Mesendoderm (in vitro differentiated cells): Measurements from ENCODE around the gene SRGN.

Source experiments
- DNase-seq: peaks from one replicate; pipeline ENCODE4 v3.0.0; 2013
- H2AK5ac ChIP-seq: 2 replicates; pipeline ENCODE4 v1.6.1; 2013; ENCODE audit warnings: low read length, inconsistent platforms
- H2BK120ac ChIP-seq: 2 replicates; pipeline ENCODE4 v1.6.1; 2013; ENCODE audit warnings: low read depth, mild to moderate bottlenecking, low read length, moderate library complexity, mixed read lengths
- H2BK15ac ChIP-seq: replicated peaks from 2 replicates; pipeline ENCODE4 v1.6.1; 2013; ENCODE audit warnings: low read depth, mild to moderate bottlenecking, moderate library complexity
- H2BK5ac ChIP-seq: 2 replicates; pipeline ENCODE4 v1.6.1; 2013; ENCODE audit warnings: low read length, inconsistent platforms
- H3K18ac ChIP-seq: 2 replicates; pipeline ENCODE4 v1.6.1; 2013; ENCODE audit warnings: mild to moderate bottlenecking, low read length, mixed read lengths
- H3K23ac ChIP-seq: one replicate; pipeline ENCODE4 v1.6.1; 2013; ENCODE audit warnings: low read length
- H3K27ac ChIP-seq: 2 replicates; pipeline ENCODE4 v1.5.1; 2013; ENCODE audit warnings: low read depth, mild to moderate bottlenecking, inconsistent platforms, low read length, moderate library complexity
- H3K27me3 ChIP-seq: 2 replicates; pipeline ENCODE4 v1.6.1; 2013; ENCODE audit warnings: low read length, control low read depth, mild to moderate bottlenecking, inconsistent platforms; ENCODE audit not compliant: insufficient read depth, poor library complexity
- H3K36me3 ChIP-seq: 2 replicates; pipeline ENCODE4 v1.6.1; 2013; ENCODE audit warnings: low read length, inconsistent platforms; ENCODE audit not compliant: control insufficient read depth, insufficient read depth
- H3K4ac ChIP-seq: one replicate; pipeline ENCODE4 v1.6.1; 2013; ENCODE audit warnings: low read depth, mild to moderate bottlenecking, low read length, moderate library complexity
- H3K4me1 ChIP-seq: 2 replicates; pipeline ENCODE4 v1.6.1; 2013; ENCODE audit warnings: low read depth, low read length, inconsistent platforms; ENCODE audit not compliant: control insufficient read depth
- H3K4me2 ChIP-seq: 2 replicates; pipeline ENCODE4 v1.6.1; 2013; ENCODE audit warnings: low read length
- H3K4me3 ChIP-seq: 2 replicates; pipeline ENCODE4 v1.5.1; 2013; ENCODE audit warnings: mild to moderate bottlenecking, low read length
- H3K56ac ChIP-seq: one replicate; pipeline ENCODE4 v1.6.1; 2013; ENCODE audit warnings: low read length
- H3K79me1 ChIP-seq: 2 replicates; pipeline ENCODE4 v1.6.1; 2013; ENCODE audit warnings: low read length, inconsistent platforms
- H3K79me2 ChIP-seq: 2 replicates; pipeline ENCODE4 v1.6.1; 2013; ENCODE audit warnings: mild to moderate bottlenecking, low read length; ENCODE audit not compliant: control insufficient read depth, insufficient read depth
- H3K9ac ChIP-seq: 2 replicates; pipeline ENCODE4 v1.6.1; 2013; ENCODE audit warnings: low read length, inconsistent platforms
- H4K5ac ChIP-seq: one replicate; pipeline ENCODE4 v1.6.1; 2013; ENCODE audit warnings: low read length
- H4K8ac ChIP-seq: one replicate; pipeline ENCODE4 v1.6.1; 2013; ENCODE audit warnings: low read depth, mild to moderate bottlenecking, control low read depth, low read length, moderate library complexity
- WGBS: extraction: QIAGEN DNeasy Blood & Tissue Kit; methylation state at CpG from one replicate; pipeline ENCODE4 v1.1.7; 2013; ENCODE audit warnings: low lambda C conversion rate, missing lambda C conversion rate; ENCODE audit not compliant: insufficient coverage; ENCODE audit errors: extremely low coverage; 5-methylcytosine and 5-hydroxymethylcytosine counted together

Gene SRGN

DNA sequence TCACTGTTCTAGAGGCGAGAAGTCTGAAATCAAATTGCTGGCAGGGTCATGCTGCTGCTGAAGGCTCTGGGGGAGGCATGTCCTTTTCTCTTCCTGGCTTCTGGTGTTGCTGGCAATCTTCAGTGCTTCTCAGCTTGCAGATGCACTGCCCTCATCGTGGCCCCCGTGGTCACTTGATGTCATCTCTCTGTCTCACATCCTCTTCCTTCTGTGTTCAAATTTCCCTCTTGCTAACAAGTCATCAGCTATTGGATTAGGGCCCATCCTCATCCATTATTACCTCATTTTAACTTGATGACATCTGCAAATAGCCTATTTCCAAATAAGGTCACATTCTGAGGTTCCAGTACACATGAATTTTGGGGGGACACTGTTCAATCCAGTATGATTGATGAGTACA lies 36.6 kb upstream of the SRGN start:
- no peak for DNase-seq
- Histone ChIP-seq H3K27ac (no peak overlapping the region), H3K9ac (no peak overlapping the region), H2AK5ac (no peak overlapping the region), H3K4me1 (no peaks in the 10 kb centered on the region), H3K27me3 (no peaks in the 10 kb centered on the region), H2BK120ac (no peak overlapping the region), H4K5ac (no peak overlapping the region), H3K56ac (peak overlapping the region; percentile 25), H2BK5ac (no peak overlapping the region), H3K23ac (no peak overlapping the region), H3K18ac (no peak overlapping the region), H4K8ac (no peak overlapping the region), H2BK15ac (no peak overlapping the region), H3K4me2 (no peak overlapping the region), H3K4me3 (no peak overlapping the region), H3K36me3 (no peaks in the 10 kb centered on the region), H3K79me2 (no peaks in the 10 kb centered on the region), H3K4ac (no peak overlapping the region), H3K79me1 (no peaks in the 10 kb centered on the region)
- WGBS = no CpG with 5 or more reads among the region's 3 CpGs

DNA sequence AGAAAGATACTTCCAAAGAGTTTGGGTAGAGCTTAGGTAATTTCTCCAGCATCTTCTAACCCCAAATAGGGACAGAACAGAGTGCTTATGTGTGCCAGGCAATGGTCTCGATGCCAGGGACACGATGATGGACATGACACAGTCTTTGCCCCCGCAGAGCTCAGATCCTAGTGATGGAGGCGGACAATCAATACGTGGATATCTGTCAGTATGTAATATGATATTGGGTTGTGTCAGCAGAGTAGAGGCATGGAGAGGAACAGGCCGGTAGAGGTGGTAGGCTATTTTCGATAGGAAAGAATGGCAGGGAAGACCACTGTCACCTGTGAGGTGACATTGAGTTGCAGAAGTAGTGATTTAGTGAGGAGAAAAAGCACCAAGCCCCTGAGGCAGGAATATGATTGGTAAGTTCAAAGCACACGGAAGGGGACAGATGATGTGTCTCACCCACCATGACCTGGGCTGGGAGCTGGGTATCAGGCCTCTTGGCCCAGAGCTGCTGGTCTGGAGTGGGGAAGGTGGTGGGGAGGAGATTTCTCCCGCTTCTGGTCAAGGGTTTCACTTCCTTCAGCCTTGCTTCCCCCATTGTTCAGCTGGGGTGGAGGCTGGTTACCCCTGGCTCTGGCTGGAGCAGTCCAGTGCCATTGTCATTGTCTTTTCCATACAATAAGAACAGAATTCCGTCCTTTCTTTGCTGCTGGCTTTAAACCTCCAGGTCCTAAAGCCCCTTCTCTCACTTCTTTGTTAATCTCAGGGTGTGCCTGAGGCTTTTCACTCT lies 36.0 kb upstream of the SRGN start:
- H3K4me1 ChIP-seq = no peaks in the 10 kb centered on the region
- WGBS = no CpG with 5 or more reads among the region's 10 CpGs
- no peak overlapping the region for H3K9ac ChIP-seq
- no peaks in the 10 kb centered on the region for H3K79me1 ChIP-seq
- no peak overlapping the region for H3K23ac ChIP-seq
- no peaks in the 10 kb centered on the region for H3K79me2 ChIP-seq
- H2AK5ac ChIP-seq = no peak overlapping the region
- no peaks in the 10 kb centered on the region for H3K36me3 ChIP-seq
- H3K27ac ChIP-seq = no peak overlapping the region
- H2BK15ac ChIP-seq = no peak overlapping the region
- no peak overlapping the region for H3K4me2 ChIP-seq
- H3K4ac ChIP-seq = no peak overlapping the region
- H3K27me3 ChIP-seq = no peaks in the 10 kb centered on the region
- no peak overlapping the region for H4K5ac ChIP-seq
- no peak for DNase-seq
- H3K18ac ChIP-seq = no peak overlapping the region
- no peak overlapping the region for H4K8ac ChIP-seq
- no peak overlapping the region for H3K4me3 ChIP-seq
- no peak overlapping the region for H2BK120ac ChIP-seq
- peak overlapping the region; percentile 15 for H3K56ac ChIP-seq
- H2BK5ac ChIP-seq = no peak overlapping the region

DNA sequence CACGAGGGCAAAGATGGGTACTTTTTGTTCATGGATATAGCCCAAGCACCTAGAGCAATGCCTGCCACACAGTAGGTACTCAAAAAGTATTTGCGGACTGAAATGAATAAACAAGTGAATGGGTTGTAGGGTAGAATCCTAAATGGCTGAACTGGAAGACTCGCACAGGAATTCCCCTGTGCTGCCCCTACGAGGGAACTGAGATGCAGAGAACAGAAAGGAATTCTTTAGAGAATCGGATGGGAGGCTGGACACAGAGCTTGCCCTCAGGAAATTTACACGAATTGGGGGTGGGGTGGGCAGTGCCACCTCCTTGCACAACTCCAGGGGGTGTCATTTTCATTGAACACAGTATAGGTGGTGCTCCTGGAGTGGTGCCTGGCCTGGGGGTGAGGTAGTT lies 35.2 kb upstream of the SRGN start:
- H3K56ac ChIP-seq = no peak overlapping the region
- no peak overlapping the region for H3K9ac ChIP-seq
- H3K4me2 ChIP-seq = no peak overlapping the region
- no peak overlapping the region for H3K27ac ChIP-seq
- no peak overlapping the region for H3K4me3 ChIP-seq
- H3K23ac ChIP-seq = no peak overlapping the region
- H2BK5ac ChIP-seq = no peak overlapping the region
- H4K8ac ChIP-seq = no peak overlapping the region
- no peaks in the 10 kb centered on the region for H3K79me1 ChIP-seq
- H3K4me1 ChIP-seq = no peaks in the 10 kb centered on the region
- no CpG with 5 or more reads among the region's 6 CpGs for WGBS
- H3K18ac ChIP-seq = no peak overlapping the region
- no peak overlapping the region for H2BK120ac ChIP-seq
- no peaks in the 10 kb centered on the region for H3K27me3 ChIP-seq
- H3K79me2 ChIP-seq = no peaks in the 10 kb centered on the region
- H2BK15ac ChIP-seq = no peak overlapping the region
- H3K4ac ChIP-seq = no peak overlapping the region
- H3K36me3 ChIP-seq = no peaks in the 10 kb centered on the region
- no peak for DNase-seq
- H2AK5ac ChIP-seq = no peak overlapping the region
- H4K5ac ChIP-seq = no peak overlapping the region

DNA sequence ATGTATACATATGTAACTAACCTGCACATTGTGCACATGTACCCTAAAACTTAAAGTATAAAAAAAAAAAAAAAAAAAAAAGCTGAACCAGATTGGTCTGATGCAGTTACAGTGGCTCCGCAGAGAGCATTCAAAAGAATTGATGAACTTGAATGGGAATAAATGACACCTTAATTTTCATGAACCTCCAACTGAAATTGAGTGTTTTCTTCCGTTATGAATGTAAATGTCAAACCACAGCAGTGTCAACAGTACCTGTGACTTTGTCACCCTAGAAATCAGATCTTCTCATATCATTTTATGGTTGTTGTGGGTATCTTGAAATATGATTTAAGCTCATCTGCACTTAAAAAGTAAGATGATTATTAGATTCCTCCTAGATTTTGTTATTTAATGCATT lies 32.7 kb upstream of the SRGN start:
- H3K23ac ChIP-seq = no peak overlapping the region
- no peak overlapping the region for H3K27ac ChIP-seq
- no peak for DNase-seq
- no peak overlapping the region for H4K5ac ChIP-seq
- no CpG with 5 or more reads among the region's 2 CpGs for WGBS
- H2BK15ac ChIP-seq = no peak overlapping the region
- H3K79me2 ChIP-seq = no peaks in the 10 kb centered on the region
- no peak overlapping the region for H3K56ac ChIP-seq
- H3K4me1 ChIP-seq = no peaks in the 10 kb centered on the region
- H3K18ac ChIP-seq = no peak overlapping the region
- no peak overlapping the region for H2BK5ac ChIP-seq
- no peaks in the 10 kb centered on the region for H3K27me3 ChIP-seq
- H3K4ac ChIP-seq = no peak overlapping the region
- H3K4me3 ChIP-seq = no peak overlapping the region
- H3K9ac ChIP-seq = no peak overlapping the region
- no peak overlapping the region for H2BK120ac ChIP-seq
- H3K79me1 ChIP-seq = no peaks in the 10 kb centered on the region
- H2AK5ac ChIP-seq = no peak overlapping the region
- H3K36me3 ChIP-seq = no peaks in the 10 kb centered on the region
- H3K4me2 ChIP-seq = no peak overlapping the region
- no peak overlapping the region for H4K8ac ChIP-seq

DNA sequence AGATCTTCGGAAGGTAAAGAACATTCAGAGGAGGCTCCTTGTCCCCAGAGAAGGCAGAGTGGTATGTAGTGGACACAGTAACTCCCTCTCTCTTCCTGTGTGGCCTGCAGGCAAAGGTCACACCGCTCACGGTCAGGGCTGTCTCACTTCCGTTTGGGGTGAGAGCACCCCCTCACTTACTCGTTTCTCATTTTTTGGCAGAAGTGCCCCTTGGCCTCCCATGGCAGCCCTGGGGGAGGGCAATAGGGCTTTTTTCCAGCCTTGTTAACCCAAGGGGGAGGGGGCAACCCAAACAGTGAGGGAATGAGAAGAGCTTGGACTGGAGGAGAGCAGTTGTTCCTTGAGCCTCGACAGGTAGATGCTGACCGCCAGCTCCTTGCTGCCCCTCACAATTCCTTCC lies 31.8 kb upstream of the SRGN start:
- Histone ChIP-seq H4K8ac (no peak overlapping the region), H2BK5ac (no peak overlapping the region), H3K27ac (no peak overlapping the region), H2BK15ac (no peak overlapping the region), H3K79me1 (no peaks in the 10 kb centered on the region), H3K36me3 (no peaks in the 10 kb centered on the region), H3K9ac (no peak overlapping the region), H3K18ac (no peak overlapping the region), H3K56ac (no peak overlapping the region), H2BK120ac (no peak overlapping the region), H3K4me3 (no peak overlapping the region), H4K5ac (no peak overlapping the region), H3K79me2 (no peaks in the 10 kb centered on the region), H3K27me3 (no peaks in the 10 kb centered on the region), H3K4me1 (no peaks in the 10 kb centered on the region), H2AK5ac (no peak overlapping the region), H3K23ac (no peak overlapping the region), H3K4me2 (no peak overlapping the region), H3K4ac (no peak overlapping the region)
- no peak for DNase-seq
- no CpG with 5 or more reads among the region's 7 CpGs for WGBS
